Natural killer cell treated with Interleukin-12 subunit alpha and Interleukin-12 subunit beta and Interleukin-15 and Interleukin-18, amount 100 ng/mL, for 72 hours (primary cell): Measurements from ENCODE around the gene MAPK9. TPM values are rescaled to one million over a fixed set of nuclear protein-coding genes. Genes with fewer than 3 reads are reported as not detected.

Experiments
- ATAC-seq, 2 donors: fragments of 150-1000 bp; cut with Tn5 transposase in 1 of 2; sonication (Bioruptor Pico), chemical (Tn5 transposase) in 1 of 2; 2 replicates each; pipeline ENCODE4 v1.10.0; 2021
- DNase-seq: peaks from one replicate; pipeline ENCODE4 v3.0.0; 2022; ENCODE audit warnings: low spot score
- H3K27ac Mint-ChIP-seq, 2 donors: 1 replicate in 1 of 2; 2 replicates in 1 of 2; pipeline ENCODE4 v1.8.0; 2022; ENCODE audit warnings: mixed read lengths in 2 of 2, mild to moderate bottlenecking in 1 of 2, moderate library complexity in 1 of 2
- H3K27me3 Mint-ChIP-seq, 2 donors: 1 replicate in 1 of 2; 2 replicates in 1 of 2; pipeline ENCODE4 v1.8.0; 2022; ENCODE audit warnings: mixed read lengths in 2 of 2
- H3K36me3 Mint-ChIP-seq: one replicate; pipeline ENCODE4 v1.8.0; 2022; ENCODE audit warnings: mixed read lengths
- H3K4me1 Mint-ChIP-seq, 2 donors: 1 replicate in 1 of 2; 2 replicates in 1 of 2; pipeline ENCODE4 v1.8.0; 2022; ENCODE audit warnings: low read depth in 2 of 2, mixed read lengths in 2 of 2, mild to moderate bottlenecking in 1 of 2
- H3K4me3 Mint-ChIP-seq: one replicate; pipeline ENCODE4 v1.8.0; 2022; ENCODE audit warnings: mixed read lengths
- H3K9me3 Mint-ChIP-seq: 2 replicates; pipeline ENCODE4 v1.8.0; 2022; ENCODE audit warnings: mixed read lengths
- total RNA-seq, 2 donors: library from RNA; stranded (reverse); gene quantifications; one replicate each; pipeline ENCODE4 v1.2.3, GENCODE V29; 2022

Gene MAPK9
- total RNA-seq, 2 donors from 2014 or later = 41.2 to 47.0 TPM

- no peak for ATAC-seq
- Mint-ChIP-seq H3K4me1 (peaks cover 21 to 22% of the 10 kb centered on the region in 2 donors), H3K9me3 (no peaks in the 10 kb centered on the region), H3K36me3 (peaks cover 5% of the 10 kb centered on the region), H3K27me3 (no peaks in the 10 kb centered on the region), H3K27ac (no peak overlapping the region), H3K4me3 (no peak overlapping the region)
- no peak for DNase-seq
These were observed 3.2 kb upstream of the MAPK9 start for GRCh38 chr5:180294913-180295555.

GRCh38 chr5:180294411-180294810, 2.5 kb upstream of the MAPK9 start:
- H3K9me3 Mint-ChIP-seq = no peaks in the 10 kb centered on the region
- H3K4me3 Mint-ChIP-seq = no peak overlapping the region
- H3K36me3 Mint-ChIP-seq = peaks cover 5% of the 10 kb centered on the region
- DNase-seq (no peak), ATAC-seq (no peak)
- no peaks in the 10 kb centered on the region for H3K27me3 Mint-ChIP-seq
- no peak overlapping the region for H3K27ac Mint-ChIP-seq
- peaks cover 22 to 23% of the 10 kb centered on the region in 2 donors for H3K4me1 Mint-ChIP-seq

- Mint-ChIP-seq H3K27me3 (no peaks in the 10 kb centered on the region), H3K4me3 (peak overlapping the region; percentile 96), H3K27ac (peak overlapping the region; percentile 78 to 84), H3K4me1 (peaks cover 27 to 36% of the 10 kb centered on the region in 2 donors), H3K36me3 (peaks cover 5% of the 10 kb centered on the region), H3K9me3 (no peaks in the 10 kb centered on the region)
- ATAC-seq (peak; percentile 46 to 58), DNase-seq (no peak)
These were observed 496 bp downstream of the MAPK9 start for GRCh38 chr5:180291234-180291940.

GRCh38 chr5:180290568-180291233, 1.2 kb downstream of the MAPK9 start:
- Mint-ChIP-seq H3K4me3 (peak overlapping the region; percentile 96), H3K9me3 (no peaks in the 10 kb centered on the region), H3K27me3 (no peaks in the 10 kb centered on the region), H3K4me1 (peaks cover 27 to 37% of the 10 kb centered on the region in 2 donors), H3K27ac (peak overlapping the region; percentile 78 to 84), H3K36me3 (peaks cover 5% of the 10 kb centered on the region)
- no peak for DNase-seq
- ATAC-seq = no peak

- Mint-ChIP-seq H3K9me3 (no peaks in the 10 kb centered on the region), H3K27me3 (no peaks in the 10 kb centered on the region), H3K36me3 (peaks cover 5% of the 10 kb centered on the region), H3K4me3 (peak overlapping the region; percentile 96), H3K4me1 (peaks cover 27 to 40% of the 10 kb centered on the region in 2 donors), H3K27ac (peak overlapping the region; percentile 78 to 84)
- no peak for DNase-seq
- ATAC-seq = no peak
These were observed 1.9 kb downstream of the MAPK9 start for GRCh38 chr5:180289966-180290365.

GRCh38 chr5:180289433-180289832, 2.5 kb downstream of the MAPK9 start:
- H3K36me3 Mint-ChIP-seq = peaks cover 9% of the 10 kb centered on the region
- DNase-seq = no peak
- no peaks in the 10 kb centered on the region for H3K27me3 Mint-ChIP-seq
- peaks cover 27 to 43% of the 10 kb centered on the region in 2 donors for H3K4me1 Mint-ChIP-seq
- no peaks in the 10 kb centered on the region for H3K9me3 Mint-ChIP-seq
- H3K27ac Mint-ChIP-seq = no peak overlapping the region
- H3K4me3 Mint-ChIP-seq = no peak overlapping the region
- ATAC-seq = no peak

GRCh38 chr5:180287868-180288267, 4.0 kb downstream of the MAPK9 start:
- Mint-ChIP-seq H3K27ac (no peak overlapping the region), H3K9me3 (no peaks in the 10 kb centered on the region), H3K4me1 (peaks cover 17 to 34% of the 10 kb centered on the region in 2 donors), H3K36me3 (peaks cover 16% of the 10 kb centered on the region), H3K27me3 (no peaks in the 10 kb centered on the region), H3K4me3 (no peak overlapping the region)
- DNase-seq = no peak
- ATAC-seq = no peak

GRCh38 chr5:180287404-180287803, 4.5 kb downstream of the MAPK9 start:
- no peak overlapping the region for H3K4me3 Mint-ChIP-seq
- ATAC-seq (no peak), DNase-seq (no peak)
- peaks cover 16% of the 10 kb centered on the region for H3K36me3 Mint-ChIP-seq
- H3K9me3 Mint-ChIP-seq = no peaks in the 10 kb centered on the region
- H3K27me3 Mint-ChIP-seq = no peaks in the 10 kb centered on the region
- peaks cover 16 to 34% of the 10 kb centered on the region in 2 donors for H3K4me1 Mint-ChIP-seq
- H3K27ac Mint-ChIP-seq = no peak overlapping the region

GRCh38 chr5:180284149-180284548, 7.7 kb downstream of the MAPK9 start:
- Mint-ChIP-seq H3K4me3 (no peak overlapping the region), H3K36me3 (peaks cover 24% of the 10 kb centered on the region), H3K9me3 (no peaks in the 10 kb centered on the region), H3K27ac (no peak overlapping the region), H3K4me1 (peaks cover 4 to 31% of the 10 kb centered on the region in 2 donors), H3K27me3 (no peaks in the 10 kb centered on the region)
- ATAC-seq (no peak), DNase-seq (no peak)

GRCh38 chr5:180283026-180283615, 8.8 kb downstream of the MAPK9 start:
- no peak for DNase-seq
- no peaks in the 10 kb centered on the region for H3K27me3 Mint-ChIP-seq
- peaks cover 4 to 34% of the 10 kb centered on the region in 2 donors for H3K4me1 Mint-ChIP-seq
- no peak overlapping the region for H3K4me3 Mint-ChIP-seq
- peaks cover 33% of the 10 kb centered on the region for H3K36me3 Mint-ChIP-seq
- H3K27ac Mint-ChIP-seq = no peak overlapping the region
- ATAC-seq = no peak
- H3K9me3 Mint-ChIP-seq = no peaks in the 10 kb centered on the region

- Mint-ChIP-seq H3K27me3 (no peaks in the 10 kb centered on the region), H3K9me3 (no peaks in the 10 kb centered on the region), H3K4me1 (peaks cover 0 to 28% of the 10 kb centered on the region in 2 donors), H3K4me3 (no peak overlapping the region), H3K36me3 (peaks cover 36% of the 10 kb centered on the region), H3K27ac (no peak overlapping the region)
- ATAC-seq (peak in 1 of 2 donors; percentile 17), DNase-seq (no peak)
These were observed 9.6 kb downstream of the MAPK9 start for GRCh38 chr5:180282281-180282680.

- no peak for ATAC-seq
- Mint-ChIP-seq H3K27ac (no peak overlapping the region), H3K4me3 (no peak overlapping the region), H3K27me3 (no peaks in the 10 kb centered on the region), H3K36me3 (peaks cover 40% of the 10 kb centered on the region), H3K9me3 (no peaks in the 10 kb centered on the region), H3K4me1 (peaks cover 0 to 27% of the 10 kb centered on the region in 2 donors)
- no peak for DNase-seq
These were observed 10.2 kb downstream of the MAPK9 start for GRCh38 chr5:180281706-180282105.

GRCh38 chr5:180274695-180275094, 17.2 kb downstream of the MAPK9 start:
- DNase-seq = no peak
- no peak overlapping the region for H3K27ac Mint-ChIP-seq
- H3K4me3 Mint-ChIP-seq = no peak overlapping the region
- peaks cover 3% of the 10 kb centered on the region for H3K9me3 Mint-ChIP-seq
- H3K27me3 Mint-ChIP-seq = no peaks in the 10 kb centered on the region
- peaks cover 52% of the 10 kb centered on the region for H3K36me3 Mint-ChIP-seq
- ATAC-seq = no peak
- H3K4me1 Mint-ChIP-seq = peaks cover 0 to 19% of the 10 kb centered on the region in 2 donors

- no peak overlapping the region for H3K27ac Mint-ChIP-seq
- peaks cover 0 to 8% of the 10 kb centered on the region in 2 donors for H3K4me1 Mint-ChIP-seq
- H3K9me3 Mint-ChIP-seq = peaks cover 3% of the 10 kb centered on the region
- no peaks in the 10 kb centered on the region for H3K27me3 Mint-ChIP-seq
- ATAC-seq (no peak), DNase-seq (no peak)
- peaks cover 35% of the 10 kb centered on the region for H3K36me3 Mint-ChIP-seq
- H3K4me3 Mint-ChIP-seq = no peak overlapping the region
These were observed 20.7 kb downstream of the MAPK9 start for GRCh38 chr5:180271221-180271620.
